Omental fat pad (tissue), 4 donors: Measurements from ENCODE around the gene DUSP2. TPM values are rescaled to one million over a fixed set of nuclear protein-coding genes. Genes with fewer than 3 reads are reported as not detected.

Experiments used
- ATAC-seq: fragments of 150-250 bp; one replicate; pipeline ENCODE4 v1.9.1; 2016; ENCODE audit warnings: mild to moderate bottlenecking, moderate library complexity; ENCODE audit not compliant: low FRiP score
- DNase-seq: peaks from one replicate; pipeline ENCODE4 v3.0.0-alpha.2; 2019; ENCODE audit warnings: low spot score
- CTCF ChIP-seq, 3 donors: fragments of 450-650 bp; IDR thresholded peaks; one replicate each; pipeline ENCODE4 v1.5.1; 2016 to 2017; ENCODE audit warnings: antibody characterized with exemption in 3 of 3, mild to moderate bottlenecking in 3 of 3, moderate library complexity in 2 of 3
- total RNA-seq, 4 donors: library from RNA; depleted of rRNA; stranded (reverse); fragments of >200 nt; gene quantifications; one replicate each; pipeline ENCODE4 v1.1.0, GENCODE V29; 2016

Gene DUSP2
- total RNA-seq, 4 donors from 2014 or later, result 8.5 to 199 (median 18.8) TPM

- DNase-seq (no peak), ATAC-seq (no peak)
These were observed 38.9 kb upstream of the DUSP2 start for GRCh38 chr2:96184188-96184587.

GRCh38 chr2:96181529-96181928, 36.3 kb upstream of the DUSP2 start:
- ATAC-seq, result no peak
- no peak for TF ChIP-seq CTCF (IDR thresholded peaks at IDR 0.05)
- DNase-seq, result no peak

More at GRCh38 chr2:96184188-96184587, 38.9 kb upstream of the DUSP2 start:
- TF ChIP-seq CTCF (IDR thresholded peaks at IDR 0.05), result no peak

- no peak for DNase-seq
- ATAC-seq, result no peak
- TF ChIP-seq CTCF (IDR thresholded peaks at IDR 0.05), result no peak
These were observed 35.3 kb upstream of the DUSP2 start for GRCh38 chr2:96180521-96180920.

GRCh38 chr2:96180002-96180401, 34.8 kb upstream of the DUSP2 start:
- ATAC-seq, result no peak

GRCh38 chr2:96176661-96177060, 31.4 kb upstream of the DUSP2 start:
- DNase-seq (no peak), ATAC-seq (no peak)
- TF ChIP-seq CTCF (IDR thresholded peaks at IDR 0.05), result no peak

More at GRCh38 chr2:96180002-96180401, 34.8 kb upstream of the DUSP2 start:
- no peak for DNase-seq
- no peak for TF ChIP-seq CTCF (IDR thresholded peaks at IDR 0.05)

- ATAC-seq, result no peak
- no peak for TF ChIP-seq CTCF (IDR thresholded peaks at IDR 0.05)
- no peak for DNase-seq
These were observed 30.7 kb upstream of the DUSP2 start for GRCh38 chr2:96175951-96176350.

GRCh38 chr2:96174251-96175144, 29.3 kb upstream of the DUSP2 start:
- DNase-seq (peak; percentile 67), ATAC-seq (peak; percentile 90)

More at GRCh38 chr2:96174251-96175144, 29.3 kb upstream of the DUSP2 start:
- peak in 2 of 3 donors; percentile 25 to 43 for TF ChIP-seq CTCF (IDR thresholded peaks at IDR 0.05)
